GM12878 (cell line): ENCODE results near the gene SP6. TPM values are rescaled to one million over a fixed set of nuclear protein-coding genes. Genes with fewer than 3 reads are reported as not detected.

Experiments
- ATAC-seq: fragments of 200-7000 bp; cut with Tn5 transposase; 3 replicates; pipeline ENCODE4 v1.9.1; 2020; ENCODE audit warnings: mild to moderate bottlenecking, moderate library complexity
- BruUV-seq: library from RNA; stranded (reverse); fragments of 400-500 nt; replicated peaks from 2 replicates; lab custom pipeline; 2021; lab: Mats Ljungman, UMichigan
- CTCF ChIA-PET: fragments of 300-600 bp; sonication (Branson Sonifier 250); formaldehyde crosslinking; extraction: SDS; loops from one replicate; lab custom pipeline; 2021; ENCODE audit warnings: inconsistent platforms; lab: Yijun Ruan, JAX
- POLR2A ChIA-PET: fragments of 350-600 bp; formaldehyde crosslinking; extraction: SDS; loops from one replicate; lab custom pipeline; 2021; ENCODE audit warnings: inconsistent platforms; lab: Charles Lee
- RAD21 ChIA-PET: fragments of 300-600 bp; sonication (Branson Sonifier 250); formaldehyde crosslinking; loops from one replicate; lab custom pipeline; 2023; ENCODE audit warnings: antibody characterized with exemption; ENCODE audit not compliant: unreplicated experiment; lab: Charles Lee
- SMC1A ChIA-PET: fragments of 300-600 bp; sonication (Branson Sonifier 250); formaldehyde crosslinking; loops from one replicate; lab custom pipeline; 2023; ENCODE audit not compliant: unreplicated experiment, uncharacterized antibody; lab: Charles Lee
- DNase-seq: peaks from one replicate; pipeline ENCODE4 v3.0.0-alpha.2; 2011; ENCODE audit warnings: low read depth, low spot score
- FAIRE-seq: peaks from 3 replicates; lab custom pipeline; 2011; peaks lifted over from hg19 to GRCh38; lab: Jason Lieb, UNC
- H2AFZ ChIP-seq: 2 replicates; pipeline ENCODE4 v1.6.0; 2011; ENCODE audit warnings: low read depth, low read length, control low read depth; ENCODE audit not compliant: control insufficient read depth
- H3K27ac ChIP-seq: 2 replicates; pipeline ENCODE4 v1.5.1; 2011; ENCODE audit warnings: control low read depth; ENCODE audit not compliant: control insufficient read depth, insufficient read depth
- H3K27me3 ChIP-seq, 2 experiments: replicated peaks in 1 of 2; 2 replicates each; pipeline versions ENCODE4 v1.6.0 to v1.6.1; 2011; ENCODE audit warnings: low read length in 1 of 2; ENCODE audit not compliant: control insufficient read depth in 2 of 2, insufficient read depth in 2 of 2
- H3K36me3 ChIP-seq, 2 experiments: 2 replicates each; pipeline ENCODE4 v1.5.1; 2011; ENCODE audit warnings: low read length in 1 of 2; ENCODE audit not compliant: control insufficient read depth in 2 of 2, insufficient read depth in 2 of 2
- H3K4me1 ChIP-seq: 2 replicates; pipeline ENCODE4 v1.6.1; 2011; ENCODE audit warnings: mild to moderate bottlenecking, low read length, moderate library complexity, mixed read lengths; ENCODE audit not compliant: control insufficient read depth, insufficient read depth
- H3K4me2 ChIP-seq: 2 replicates; pipeline ENCODE4 v1.6.0; 2011; ENCODE audit warnings: control low read depth; ENCODE audit not compliant: control insufficient read depth, insufficient read depth
- H3K4me3 ChIP-seq: fragments of 200-600 bp; sonication (generic); 2 replicates; pipeline ENCODE4 v1.5.1; 2016
- H3K79me2 ChIP-seq: 2 replicates; pipeline ENCODE4 v1.6.0; 2011; ENCODE audit warnings: low read length; ENCODE audit not compliant: control insufficient read depth, insufficient read depth
- H3K9ac ChIP-seq: 2 replicates; pipeline ENCODE4 v1.8.0; 2011; ENCODE audit warnings: low read length, control low read depth, mixed read lengths; ENCODE audit not compliant: control insufficient read depth, insufficient read depth
- H3K9me3 ChIP-seq: replicated peaks from 3 replicates; pipeline ENCODE4 v1.5.1; 2011; ENCODE audit warnings: mild to moderate bottlenecking, low read length; ENCODE audit not compliant: control insufficient read depth, insufficient read depth
- H4K20me1 ChIP-seq: 2 replicates; pipeline ENCODE4 v1.6.0; 2011; ENCODE audit not compliant: control insufficient read depth, insufficient read depth
- ASH2L ChIP-seq: fragments of 300-600, 200-600 bp; sonication (generic); IDR thresholded peaks from 2 replicates; pipeline ENCODE4 v1.6.1; 2017; ENCODE audit warnings: low read depth, mild to moderate bottlenecking, borderline replicate concordance
- BCL11A ChIP-seq: IDR thresholded peaks from 2 replicates; pipeline ENCODE4 v1.6.1; 2011; ENCODE audit warnings: low read depth, low read length
- EED ChIP-seq: sonication (generic); IDR thresholded peaks from 2 replicates; pipeline ENCODE4 v1.6.1; 2016; ENCODE audit warnings: antibody characterized with exemption, low read depth
- MEF2B ChIP-seq: fragments of 450-650 bp; IDR thresholded peaks from 2 replicates; pipeline ENCODE4 v1.6.1; 2018; ENCODE audit warnings: mild to moderate bottlenecking, moderate library complexity; ENCODE audit not compliant: partially characterized antibody, poor library complexity, severe bottlenecking
- RCOR1 ChIP-seq: conservative IDR thresholded peaks from 2 replicates; pipeline ENCODE4 v1.6.1; 2012; ENCODE audit warnings: low read depth, low read length, improper control_type of control experiment
- REST ChIP-seq: IDR thresholded peaks from 2 replicates; pipeline ENCODE4 v1.6.1; 2012; ENCODE audit warnings: mild to moderate bottlenecking, low read depth, low read length
- TAF1 ChIP-seq: IDR thresholded peaks from 2 replicates; pipeline ENCODE4 v1.6.1; 2011; ENCODE audit warnings: mild to moderate bottlenecking, low read depth, low read length, borderline replicate concordance
- TBL1XR1 ChIP-seq: IDR thresholded peaks from 2 replicates; pipeline ENCODE4 v1.6.1; 2012; ENCODE audit warnings: low read depth, low read length, improper control_type of control experiment
- ZNF592 ChIP-seq: fragments of 450-650 bp; IDR thresholded peaks from 2 replicates; pipeline ENCODE4 v1.6.1; 2017; ENCODE audit warnings: mild to moderate bottlenecking, moderate library complexity
- ZNF622 ChIP-seq: fragments of 450-650 bp; IDR thresholded peaks from 2 replicates; pipeline ENCODE4 v1.6.1; 2017; ENCODE audit warnings: mild to moderate bottlenecking, inconsistent platforms
- ZSCAN29 ChIP-seq: fragments of 450-650 bp; IDR thresholded peaks from 2 replicates; pipeline ENCODE4 v1.6.1; 2017; ENCODE audit warnings: mild to moderate bottlenecking, moderate library complexity
- WGBS: methylation state at CpG from one replicate; pipeline ENCODE4 v1.1.6; 2016; ENCODE audit warnings: low lambda C conversion rate; ENCODE audit not compliant: insufficient replicate concordance, insufficient coverage; ENCODE audit errors: missing lambda C conversion rate; 5-methylcytosine and 5-hydroxymethylcytosine counted together
- in situ Hi-C: fragments of 300-500 bp; cut with MboI; formaldehyde crosslinking; loops from 9 replicates; pipeline ENCODE4 v1.14.3; 2018; ENCODE audit warnings: mixed read lengths
- intact Hi-C: fragments of 100-400 bp; cut with micrococcal nuclease; formaldehyde crosslinking; loops from one replicate; pipeline ENCODE4 v1.14.2; 2022; ENCODE audit not compliant: unreplicated experiment
- polyA plus RNA-seq, 11 experiments: library from polyadenylated mRNA; depleted of rRNA in 4 of 11; unstranded in 6 of 11; stranded (reverse) in 5 of 11; fragments of >200 nt; fragmentation: Nextera tagmentation in 4 of 11; fragmentation: Illumina TruSeq in 1 of 11; extraction: Ambion mirVana in 4 of 11; extraction: Trizol in 1 of 11; gene quantifications; 1 replicate in 1 of 11; 2 replicates in 10 of 11; pipeline versions ENCODE4 v1.2.1 to v1.2.3, GENCODE V29; 2011 to 2016; ENCODE audit warnings: inconsistent platforms in 2 of 11, missing spikeins in 2 of 11, low read depth in 1 of 11
- total RNA-seq, 4 experiments: library from RNA; depleted of rRNA in 3 of 4; stranded (reverse); fragments of >200 nt in 3 of 4; fragmentation: Illumina TruSeq in 1 of 4; extraction: Trizol in 1 of 4; gene quantifications; 2 replicates each; pipeline versions ENCODE4 v1.2.1 to v1.2.3, GENCODE V29; 2013 to 2021

SP6 gene
- total and polyA plus RNA-seq, 10 of the 15 experiments (the other 5 are each of a cell fraction or from before 2014, with no cell fraction given), result 0.05 to 0.15 (median 0.06) TPM; not detected in 7

- in situ Hi-C loops, result no loop called here
- ChIA-PET SMC1A (interaction anchor here (0.8 to 1.6 kb wide), 3 partner anchors 9 to 138 kb away, joined by 3 to 7 read pairs (median 3); partner anchors contain the start of genes OSBPL7 and SCRN2), CTCF (interaction anchor here (1.0 to 3.6 kb wide), 6 partner anchors 8 to 179 kb away, joined by 3 to 24 read pairs (median 6); partner anchors contain the start of genes OSBPL7 and SCRN2), POLR2A (interaction anchor here (1.6 to 2.3 kb wide), 2 partner anchors 8 to 13 kb away, joined by 6 to 14 read pairs; partner anchors contain the start of gene OSBPL7), RAD21 (interaction anchor here (1.3 kb wide), 1 partner anchor 181 kb away, joined by 3 read pairs; the partner anchor contains the start of gene KPNB1)
- peaks cover 6 to 13% of the 10 kb centered on the region in 2 experiments; a peak in 3 of 4 replicates for H3K36me3 ChIP-seq
- H2AFZ ChIP-seq, result no peak overlapping the region
- no peak for DNase-seq
- WGBS, result 90% methylated on average over 18 of the region's 18 CpGs
- TF ChIP-seq TAF1 (no peak), ZNF622 (no peak), TBL1XR1 (no peak), MEF2B (no peak), ZSCAN29 (no peak), RCOR1 (no peak), EED (no peak), ASH2L (no peak), ZNF592 (no peak), BCL11A (no peak), REST (no peak)
- no peaks in the 10 kb centered on the region for H3K9me3 ChIP-seq
- peak overlapping the region; percentile 76 for H3K9ac ChIP-seq
- no TSS peak for BruUV-seq
- FAIRE-seq, result no peak
- H3K27me3 ChIP-seq, result no peaks in the 10 kb centered on the region
- intact Hi-C loops, result no loop called here
- H3K4me1 ChIP-seq, result peaks cover 9% of the 10 kb centered on the region
- H3K79me2 ChIP-seq, result peaks cover 17% of the 10 kb centered on the region
- peak overlapping the region; percentile 67 for H3K27ac ChIP-seq
- peak overlapping the region; percentile 82 for H3K4me2 ChIP-seq
- ATAC-seq, result no peak
- H4K20me1 ChIP-seq, result no peaks in the 10 kb centered on the region
- peak overlapping the region; percentile 97 for H3K4me3 ChIP-seq
Measured at GRCh38 chr17:47830396-47831002, 20.5 kb downstream of the SP6 start.
